A549 treated with RU486 at 1 μM for 4 hours (cell line): Measurements from ENCODE around the gene PHB1. TPM values are rescaled to one million over a fixed set of nuclear protein-coding genes. Genes with fewer than 3 reads are reported as not detected.

Experiments
- total RNA-seq: library from RNA; stranded (reverse); fragments of 200-300 nt; extraction: Qiagen RNA extraction; gene quantifications from 5 replicates; pipeline ENCODE4 v1.2.3, GENCODE V29; 2022; ENCODE audit warnings: low read depth

PHB1 gene
- 308 to 502 TPM (median 419 TPM) in 5 replicates for total RNA-seq

DNA sequence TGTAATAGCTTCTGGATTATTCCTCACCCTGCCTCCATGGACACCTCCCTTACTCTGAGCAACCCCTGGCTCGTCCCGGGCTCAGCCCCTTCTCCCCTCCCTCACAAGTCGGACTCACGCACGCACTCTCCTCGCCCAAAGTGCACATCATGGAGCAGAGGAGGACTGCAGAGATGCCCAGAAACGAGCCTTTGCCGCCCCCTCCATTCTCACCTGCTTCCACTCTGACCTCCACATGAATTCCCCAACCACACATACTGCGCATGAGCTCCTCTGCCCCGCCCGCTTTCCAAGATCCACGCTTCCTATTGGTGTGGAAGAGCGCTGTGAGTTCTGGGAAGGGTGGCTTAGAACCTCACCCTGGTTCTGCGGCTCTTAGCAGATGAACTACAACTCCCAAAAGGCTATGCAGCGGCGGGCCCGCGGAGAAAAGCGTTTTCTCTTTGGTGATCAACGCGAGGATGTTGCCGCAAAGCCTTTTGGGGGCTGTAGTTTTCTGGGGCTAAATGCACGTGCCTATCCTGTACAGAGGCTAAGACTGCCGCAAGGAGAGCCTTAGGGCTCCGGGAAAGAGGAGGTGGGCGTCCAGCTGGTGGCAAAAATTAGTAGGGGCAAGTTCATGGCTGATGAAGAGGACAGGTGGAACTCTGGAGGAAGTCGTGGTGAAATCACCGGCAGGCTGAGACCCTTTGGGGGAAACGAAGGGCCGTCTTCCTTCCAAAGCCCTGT, at the start of gene PHB1:
TSS of gene PHB1 (minus strand) at position 261 of the 729 bp plus-strand sequence. CDS start 1,618 bp downstream, outside the sequence.

DNA sequence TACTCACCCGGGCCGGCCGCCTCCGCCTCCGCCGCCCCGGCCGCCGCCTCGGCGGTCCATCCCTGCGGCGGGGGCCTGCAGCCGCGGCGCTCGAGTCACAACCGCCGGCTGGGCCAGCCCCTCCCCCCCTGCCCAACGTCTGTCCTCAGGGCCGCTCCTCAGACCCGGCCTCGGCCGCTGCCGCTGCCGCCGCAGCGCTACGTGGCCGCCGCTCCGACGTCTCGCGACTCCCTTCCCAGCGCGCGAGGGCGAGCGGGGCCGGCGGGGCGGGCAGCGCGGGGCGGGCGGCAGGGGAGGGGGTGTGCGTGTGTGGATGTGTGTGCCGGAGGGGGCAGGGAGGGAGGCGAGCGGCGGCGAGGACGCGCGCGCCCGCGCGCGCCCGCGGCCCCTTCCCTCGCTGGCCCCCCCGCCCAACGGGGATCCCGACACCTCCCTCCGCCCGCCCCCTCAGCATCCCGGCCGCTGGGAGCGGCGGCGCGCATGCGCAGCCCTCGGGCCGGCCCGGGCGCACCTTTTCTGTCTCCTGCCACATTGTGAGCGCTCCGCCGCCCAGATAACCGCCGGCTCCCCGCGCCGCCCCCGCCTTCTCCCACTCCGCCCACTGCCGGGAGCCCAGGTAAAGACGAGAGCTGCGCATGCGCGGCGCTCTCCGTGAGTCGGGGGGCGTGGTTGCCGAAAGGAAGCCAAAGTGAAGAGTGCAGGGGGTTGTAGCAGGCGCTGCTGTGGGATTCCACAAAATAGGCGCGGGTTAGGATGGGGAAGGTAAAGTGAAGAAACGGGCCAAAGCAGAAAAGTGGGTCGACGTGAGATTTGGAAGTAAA, 52.6 kb downstream of the PHB1 start, which contains the start of gene ZNF652:
TSS of gene ZNF652 (minus strand) at position 349 of the 821 bp plus-strand sequence. CDS start 44,525 bp downstream, outside the sequence.

Other genes with a start within 250 kb of the PHB1 start
- gene GNGT2, start 204.3 kb downstream of the PHB1 start, total RNA-seq: 0.42 to 0.62 TPM (median 0.47 TPM) in 4 of 5 replicates, not detected in the other
- gene ABI3, start 204.2 kb downstream of the PHB1 start, total RNA-seq: not detected in 5 replicates
- gene PHOSPHO1, start 184.1 kb downstream of the PHB1 start, total RNA-seq: 0.69 to 1.2 TPM (median 0.77 TPM) in 5 replicates
- 7.1 to 10.1 TPM (median 8.1 TPM) in 5 replicates for gene ZNF652, start 52.6 kb downstream of the PHB1 start, total RNA-seq
- 0.49 to 0.80 TPM (median 0.67 TPM) in 5 replicates for gene NGFR, start 80.4 kb upstream of the PHB1 start, total RNA-seq
- gene NXPH3, start 161.0 kb upstream of the PHB1 start, total RNA-seq: 0.15 to 0.37 TPM (median 0.19 TPM) in 5 replicates